ENCODE measurements around the gene TRO. TPM values are rescaled to one million over a fixed set of nuclear protein-coding genes. Genes with fewer than 3 reads are reported as not detected.

The TRO gene
- total and polyA plus RNA-seq, 2 experiments from 2014 or later: 53.5 to 65.7 TPM

DNA sequence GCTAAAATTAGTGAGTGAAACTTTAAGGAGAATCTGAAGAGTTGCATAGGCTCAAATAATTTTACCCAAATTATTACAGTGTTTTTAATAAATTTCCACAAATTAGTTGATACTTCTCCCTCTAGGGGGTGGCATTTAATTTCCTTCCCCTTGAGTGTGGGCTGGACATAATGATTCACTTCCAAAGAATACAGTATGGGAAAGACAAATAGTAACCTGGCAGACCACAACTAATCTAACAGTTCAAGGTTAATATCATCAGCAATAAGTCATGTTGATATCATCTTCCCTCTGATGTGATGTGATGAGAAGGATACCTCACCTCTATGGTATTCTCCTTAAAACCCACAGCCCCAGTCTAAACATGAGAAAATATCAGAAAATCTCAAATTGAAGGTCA, 57.8 kb downstream of the TRO start:
- Histone ChIP-seq H3K36me3 (replicated peaks; ENCODE audit: insufficient read depth, low read depth) (no peaks in the 10 kb centered on the region), H3K27me3 (no peaks in the 10 kb centered on the region), H2AFZ (no peak overlapping the region), H3K9me3 (ENCODE audit: low read depth) (peaks cover 4% of the 10 kb centered on the region), H3K4me3 (no peak overlapping the region), H3K9me2 (replicated peaks; ENCODE audit: insufficient read depth) (no peaks in the 10 kb centered on the region), H4K20me1 (ENCODE audit: insufficient read depth, poor library complexity, severe bottlenecking) (no peaks in the 10 kb centered on the region), H3K4me2 (no peak overlapping the region), H3K4me1 (ENCODE audit: insufficient read depth) (no peaks in the 10 kb centered on the region), H3K79me2 (no peaks in the 10 kb centered on the region), H3K27ac (no peak overlapping the region)
- TF ChIP-seq EZH2phosphoT487 (IDR thresholded peaks at IDR 0.05; ENCODE audit: low read depth, severe bottlenecking, unreplicated experiment) (no peak), EZH2 (IDR thresholded peaks at IDR 0.05; ENCODE audit: borderline replicate concordance) (no peak)
- TF ChIP-seq, protein P1, sequence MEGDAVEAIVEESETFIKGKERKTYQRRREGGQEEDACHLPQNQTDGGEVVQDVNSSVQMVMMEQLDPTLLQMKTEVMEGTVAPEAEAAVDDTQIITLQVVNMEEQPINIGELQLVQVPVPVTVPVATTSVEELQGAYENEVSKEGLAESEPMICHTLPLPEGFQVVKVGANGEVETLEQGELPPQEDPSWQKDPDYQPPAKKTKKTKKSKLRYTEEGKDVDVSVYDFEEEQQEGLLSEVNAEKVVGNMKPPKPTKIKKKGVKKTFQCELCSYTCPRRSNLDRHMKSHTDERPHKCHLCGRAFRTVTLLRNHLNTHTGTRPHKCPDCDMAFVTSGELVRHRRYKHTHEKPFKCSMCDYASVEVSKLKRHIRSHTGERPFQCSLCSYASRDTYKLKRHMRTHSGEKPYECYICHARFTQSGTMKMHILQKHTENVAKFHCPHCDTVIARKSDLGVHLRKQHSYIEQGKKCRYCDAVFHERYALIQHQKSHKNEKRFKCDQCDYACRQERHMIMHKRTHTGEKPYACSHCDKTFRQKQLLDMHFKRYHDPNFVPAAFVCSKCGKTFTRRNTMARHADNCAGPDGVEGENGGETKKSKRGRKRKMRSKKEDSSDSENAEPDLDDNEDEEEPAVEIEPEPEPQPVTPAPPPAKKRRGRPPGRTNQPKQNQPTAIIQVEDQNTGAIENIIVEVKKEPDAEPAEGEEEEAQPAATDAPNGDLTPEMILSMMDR (IDR thresholded peaks at IDR 0.05; ENCODE audit: poor library complexity): no peak
- DNase-seq (ENCODE audit: low spot score): no peak

DNA sequence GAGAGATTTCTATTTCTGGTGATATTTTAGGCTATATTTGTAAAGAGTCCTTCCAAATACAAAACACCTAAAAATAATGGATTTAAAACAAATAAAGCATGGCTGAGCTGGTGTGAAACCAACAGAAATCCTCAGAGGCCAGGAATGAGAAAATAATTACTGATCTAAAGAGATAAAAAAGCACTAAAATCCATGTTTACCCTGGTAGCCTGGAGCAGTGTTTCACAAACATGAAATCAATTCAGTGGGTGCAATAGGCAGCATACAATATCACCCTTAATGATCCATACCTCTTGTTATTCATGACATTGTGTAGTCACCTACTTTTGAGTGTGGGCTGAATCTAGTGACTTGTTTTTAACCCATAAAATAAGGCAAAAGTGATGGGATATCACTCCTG, 58.8 kb downstream of the TRO start:
- Histone ChIP-seq H3K9me3 (ENCODE audit: low read depth) (peaks cover 4% of the 10 kb centered on the region), H3K27me3 (no peaks in the 10 kb centered on the region), H3K36me3 (replicated peaks; ENCODE audit: insufficient read depth, low read depth) (no peaks in the 10 kb centered on the region), H3K79me2 (no peaks in the 10 kb centered on the region), H3K27ac (no peak overlapping the region), H4K20me1 (ENCODE audit: insufficient read depth, poor library complexity, severe bottlenecking) (no peaks in the 10 kb centered on the region), H3K4me3 (no peak overlapping the region), H3K4me2 (no peak overlapping the region), H2AFZ (no peak overlapping the region), H3K4me1 (ENCODE audit: insufficient read depth) (no peaks in the 10 kb centered on the region), H3K9me2 (replicated peaks; ENCODE audit: insufficient read depth) (no peaks in the 10 kb centered on the region)
- DNase-seq (ENCODE audit: low spot score): no peak
- TF ChIP-seq EZH2phosphoT487 (IDR thresholded peaks at IDR 0.05; ENCODE audit: low read depth, severe bottlenecking, unreplicated experiment): no peak
- TF ChIP-seq, protein P1 (IDR thresholded peaks at IDR 0.05; ENCODE audit: poor library complexity): no peak
- TF ChIP-seq EZH2 (IDR thresholded peaks at IDR 0.05; ENCODE audit: borderline replicate concordance): no peak

DNA sequence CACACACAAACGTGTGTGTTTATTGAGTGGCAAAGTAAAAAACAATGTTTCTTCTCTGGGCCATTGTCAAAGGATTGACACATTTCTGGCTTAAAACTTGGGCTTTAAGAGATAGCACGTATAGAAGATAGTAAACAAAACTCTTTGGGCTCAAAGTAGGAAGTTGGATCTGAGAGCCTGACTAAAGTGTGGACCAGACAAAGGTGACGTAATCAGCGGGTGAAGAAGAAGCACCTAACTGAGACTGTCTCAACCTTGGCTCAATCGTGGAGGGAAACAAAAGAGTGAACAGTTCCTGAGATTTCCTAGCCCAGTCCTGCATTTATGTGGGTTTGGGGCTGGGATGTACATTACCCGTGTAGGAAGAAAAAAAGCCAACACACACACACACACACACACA, 59.7 kb downstream of the TRO start:
- H3K4me1 ChIP-seq (ENCODE audit: insufficient read depth): no peaks in the 10 kb centered on the region

More for the DNA sequence above, 59.7 kb downstream of the TRO start:
- Histone ChIP-seq H3K79me2 (no peaks in the 10 kb centered on the region), H3K4me3 (no peak overlapping the region), H3K27me3 (no peaks in the 10 kb centered on the region), H3K4me2 (no peak overlapping the region), H4K20me1 (ENCODE audit: insufficient read depth, poor library complexity, severe bottlenecking) (no peaks in the 10 kb centered on the region), H3K9me3 (ENCODE audit: low read depth) (peaks cover 4% of the 10 kb centered on the region), H3K27ac (no peak overlapping the region), H2AFZ (no peak overlapping the region), H3K9me2 (replicated peaks; ENCODE audit: insufficient read depth) (no peaks in the 10 kb centered on the region), H3K36me3 (replicated peaks; ENCODE audit: insufficient read depth, low read depth) (no peaks in the 10 kb centered on the region)
- no peak for DNase-seq (ENCODE audit: low spot score)
- 64% methylated on average over 6 of the region's 6 CpGs for WGBS (ENCODE audit: low lambda C conversion rate, missing lambda C conversion rate)
- TF ChIP-seq EZH2phosphoT487 (IDR thresholded peaks at IDR 0.05; ENCODE audit: low read depth, severe bottlenecking, unreplicated experiment) (no peak), EZH2 (IDR thresholded peaks at IDR 0.05; ENCODE audit: borderline replicate concordance) (no peak)
- TF ChIP-seq, protein P1 (IDR thresholded peaks at IDR 0.05; ENCODE audit: poor library complexity): no peak

Small RNA genes lying within 50 kb of the gene (small RNA-seq; reads per million reads assigned to genes)
- gene RF00614: not detected

Other genes starting within 250 kb of the TRO start
- gene ITIH6, start 122.6 kb upstream of the TRO start, total RNA-seq: not detected in 2 replicates
- gene ITIH6, start 122.6 kb upstream of the TRO start, polyA plus RNA-seq: not detected in 2 replicates
- gene MAGED2, start 113.1 kb upstream of the TRO start, total RNA-seq: 475 and 509 TPM in 2 replicates
- 612 and 645 TPM in 2 replicates for gene MAGED2, start 113.1 kb upstream of the TRO start, polyA plus RNA-seq
- gene PFKFB1, start 73.4 kb downstream of the TRO start, total RNA-seq: 1.5 and 2.1 TPM in 2 replicates
- gene PFKFB1, start 73.4 kb downstream of the TRO start, polyA plus RNA-seq: 0.59 and 1.4 TPM in 2 replicates
- 11.5 and 13.8 TPM in 2 replicates for gene APEX2, start 79.5 kb downstream of the TRO start, total RNA-seq
- gene APEX2, start 79.5 kb downstream of the TRO start, polyA plus RNA-seq: 19.1 and 19.9 TPM in 2 replicates
- gene ALAS2, start 110.2 kb downstream of the TRO start, total RNA-seq: 0.36 TPM in 1 of 2 replicates, not detected in the other
- not detected in 2 replicates for gene ALAS2, start 110.2 kb downstream of the TRO start, polyA plus RNA-seq
- gene PAGE2B, start 154.2 kb downstream of the TRO start, total RNA-seq: not detected in 2 replicates
- 0.45 TPM in 1 of 2 replicates, not detected in the other for gene PAGE2B, start 154.2 kb downstream of the TRO start, polyA plus RNA-seq
- gene PAGE2, start 168.2 kb downstream of the TRO start, total RNA-seq: not detected in 2 replicates
- gene PAGE2, start 168.2 kb downstream of the TRO start, polyA plus RNA-seq: not detected in 2 replicates